Hematopoietic multipotent progenitor cell treated with erythropoietin and hydrocortisone succinate and interleukin-3 and kit ligand, for 15 days (in vitro differentiated cells): ENCODE results near the gene MYO1B.

Source experiments
- DNase-seq: peaks from one replicate; pipeline ENCODE4 v3.0.0-alpha.2; 2015; ENCODE audit warnings: low spot score

MYO1B gene

DNA sequence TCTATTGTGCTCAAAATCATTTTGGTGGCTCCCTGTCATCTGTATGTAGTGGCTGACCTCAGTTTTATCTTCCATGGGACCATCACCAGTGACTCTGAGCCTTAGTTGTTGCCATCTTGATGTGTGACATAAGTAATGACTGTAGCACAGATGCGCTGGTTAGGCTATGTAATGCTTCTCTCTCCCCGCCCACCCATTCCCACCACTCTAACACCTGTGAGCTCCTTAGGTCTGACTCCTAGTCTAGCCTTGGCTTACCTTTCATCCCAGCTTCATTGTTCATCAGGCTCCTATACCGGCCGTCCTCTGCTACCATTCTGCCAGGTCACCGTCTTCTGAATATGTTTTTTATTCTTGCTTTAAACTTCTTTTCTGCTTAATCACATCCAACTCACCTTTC, 17.2 kb downstream of the MYO1B start:
- no peak for DNase-seq

DNA sequence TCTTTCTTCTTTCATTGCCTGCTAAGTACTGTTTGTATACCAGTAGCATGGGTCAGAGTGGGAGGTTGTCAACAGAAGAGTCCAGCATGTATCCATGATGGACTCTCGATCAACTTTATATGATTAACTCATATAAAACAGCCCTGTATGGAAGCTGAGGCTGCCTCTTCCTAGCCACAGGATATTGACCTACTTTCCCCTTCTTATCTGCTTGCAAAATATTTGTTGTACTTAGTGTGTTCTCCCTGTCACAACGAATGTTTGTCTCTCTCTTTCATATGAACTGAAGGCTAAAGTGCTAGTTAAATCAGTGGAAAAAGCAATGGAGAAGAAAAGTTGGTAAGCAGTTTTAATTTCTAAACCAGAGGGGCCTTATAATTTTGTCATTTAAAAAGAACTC, 17.8 kb downstream of the MYO1B start:
- DNase-seq, result no peak

DNA sequence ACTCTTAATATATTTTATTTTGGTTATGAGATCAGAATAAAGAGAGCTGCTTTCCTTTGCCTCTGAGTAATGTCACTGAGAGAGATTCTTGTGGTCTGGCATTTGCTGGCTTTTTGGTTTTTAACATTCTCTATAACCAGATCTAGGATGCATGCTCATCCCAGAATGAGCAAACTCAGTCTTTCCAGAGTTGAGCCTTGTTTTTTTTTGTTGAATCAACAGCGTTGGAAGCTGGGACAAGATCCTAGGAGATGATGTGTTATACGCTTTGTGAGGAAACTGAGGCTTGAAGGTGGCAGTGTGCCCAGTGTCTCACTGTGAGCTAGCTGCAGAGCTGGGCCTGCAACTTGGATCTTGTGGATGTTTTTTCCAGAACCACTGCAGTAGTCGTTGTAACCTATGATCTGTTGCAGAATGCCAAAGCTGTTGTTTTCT, 19.5 kb downstream of the MYO1B start:
- DNase-seq, result no peak

DNA sequence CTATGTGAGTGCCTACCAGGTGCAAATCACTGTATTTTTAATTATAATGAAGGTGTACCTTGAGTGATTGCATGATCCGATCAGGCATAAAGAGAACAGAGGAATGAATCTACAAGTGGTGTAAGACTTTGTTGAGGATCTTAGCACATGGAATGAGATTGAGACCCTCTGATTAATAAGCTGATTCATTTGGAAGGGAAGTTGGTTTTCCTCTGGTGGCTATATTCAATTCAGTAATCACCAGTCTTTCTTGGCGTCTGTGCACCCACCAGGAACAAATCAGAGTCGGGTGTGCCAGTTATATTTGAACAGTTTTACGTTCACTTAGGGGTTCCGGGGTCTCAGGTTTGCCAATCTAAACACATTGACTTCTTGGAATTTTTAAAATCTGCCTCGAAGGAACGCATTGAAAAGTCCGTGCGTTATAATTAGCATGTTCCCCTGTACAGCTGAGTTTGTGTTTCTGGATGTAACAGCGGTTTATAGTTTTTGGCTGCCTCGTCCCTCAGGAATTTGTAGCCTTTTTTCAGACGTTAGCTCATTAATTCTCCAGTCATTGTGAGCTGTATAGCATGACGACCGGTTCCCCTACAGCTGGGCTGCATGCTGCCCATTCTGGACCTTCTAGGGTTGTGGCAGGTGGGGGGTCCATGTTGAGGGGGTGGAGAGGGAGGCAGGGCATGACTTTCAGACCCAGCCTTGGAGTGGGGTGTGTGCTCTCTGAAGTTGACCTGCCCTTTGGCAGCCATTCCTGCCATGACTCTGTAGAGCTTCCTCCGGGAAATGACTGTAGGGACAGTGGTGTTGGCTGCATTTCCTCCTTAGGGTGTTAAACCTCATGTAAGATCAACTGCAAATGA, 20.3 kb downstream of the MYO1B start:
- DNase-seq, result no peak

DNA sequence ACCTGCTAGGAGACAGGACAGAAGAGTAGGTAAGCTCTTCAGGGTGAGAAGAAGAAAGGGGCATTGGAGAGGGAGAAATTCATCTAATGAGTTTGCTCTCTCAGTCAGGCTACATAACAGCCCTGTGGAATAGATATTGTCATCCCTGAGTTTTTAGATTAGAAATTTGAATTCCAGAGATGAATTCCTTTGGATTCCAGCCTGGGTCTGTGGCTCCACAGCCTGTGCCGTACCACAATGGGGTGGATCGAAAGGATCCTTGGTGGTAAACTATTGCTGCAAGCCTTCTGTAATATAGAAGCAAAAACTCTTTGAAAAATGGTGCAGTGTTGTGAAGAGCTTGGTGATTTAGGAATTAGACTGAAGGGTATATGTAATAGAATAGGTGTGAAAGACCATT, 21.0 kb downstream of the MYO1B start:
- DNase-seq, result no peak

DNA sequence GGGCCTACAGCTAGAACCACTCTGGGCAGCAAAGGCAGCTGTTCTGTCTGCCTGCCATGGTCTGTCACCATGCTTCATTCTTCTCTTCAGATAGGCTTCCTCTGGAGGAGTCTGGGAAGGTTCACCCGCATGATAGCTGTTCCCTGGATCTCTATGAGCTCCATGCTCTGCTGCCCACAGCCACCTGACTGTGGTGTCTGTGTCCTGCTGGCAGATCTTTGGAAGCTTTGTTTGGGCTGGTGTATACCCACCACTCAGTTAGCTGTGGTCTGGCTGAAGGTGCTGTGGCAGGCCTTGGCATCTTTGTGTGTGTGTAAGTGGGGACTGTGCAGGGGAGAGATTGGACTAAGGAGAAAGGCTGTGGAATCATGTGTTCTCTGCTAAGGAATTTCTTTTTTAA, 23.4 kb downstream of the MYO1B start:
- DNase-seq, result no peak

DNA sequence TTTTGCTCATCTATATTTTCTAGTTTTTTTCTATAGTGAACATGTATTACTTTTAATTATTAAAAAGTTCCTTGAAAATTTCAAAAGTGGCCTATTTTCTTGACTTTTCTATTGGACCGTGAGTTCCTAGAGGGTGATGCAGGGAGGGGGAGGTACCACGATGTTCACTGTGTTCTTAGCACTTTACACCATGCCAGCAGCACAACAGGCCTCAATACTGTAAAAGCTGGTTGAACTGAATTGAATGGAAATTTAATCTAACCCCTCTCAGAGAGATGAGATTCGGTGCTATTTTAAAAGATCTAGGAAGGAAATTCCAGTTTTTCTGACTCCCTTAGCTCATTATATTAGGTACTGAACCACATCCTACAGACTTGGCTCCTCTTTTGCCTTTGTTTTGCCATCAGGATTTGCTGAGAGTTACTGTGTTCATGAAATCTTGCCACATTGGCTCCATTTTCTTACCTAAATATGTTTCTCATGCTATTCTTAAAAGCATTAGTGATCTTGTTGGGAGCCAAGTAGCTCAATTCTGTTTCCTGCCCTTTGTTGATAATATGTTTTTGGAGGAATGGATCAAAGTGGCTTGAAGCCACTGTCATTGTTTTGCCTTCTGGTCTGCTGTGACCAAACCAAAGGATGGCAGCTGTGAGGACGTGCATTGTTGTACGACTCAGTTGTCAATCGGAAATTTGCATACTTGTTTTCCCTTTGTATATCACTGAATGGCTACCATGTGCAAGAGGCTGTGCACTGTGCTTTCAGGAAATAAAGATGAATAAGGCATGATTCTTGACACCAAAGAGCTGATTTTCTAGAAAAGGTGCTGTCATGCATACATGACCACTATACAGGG, 25.3 kb downstream of the MYO1B start:
- DNase-seq, result no peak

DNA sequence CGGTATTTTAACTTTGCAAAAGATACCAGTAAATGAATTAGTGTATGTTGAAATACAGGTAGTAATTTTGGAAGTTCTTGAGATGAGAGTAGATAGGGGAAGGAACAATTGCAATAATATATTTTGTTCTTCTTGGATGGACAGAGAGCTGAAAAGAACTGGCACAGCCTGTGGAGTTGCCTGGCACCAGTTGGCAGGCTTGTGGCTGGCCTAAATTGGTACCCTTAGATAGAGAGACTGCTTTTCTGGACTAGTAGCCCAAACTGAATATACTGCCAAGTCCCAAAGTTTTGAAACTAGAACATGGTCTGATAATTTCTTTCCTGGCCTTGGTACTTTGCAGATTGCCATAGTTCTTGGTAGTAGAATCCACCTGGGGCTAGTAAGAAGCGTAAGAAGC, 26.9 kb downstream of the MYO1B start:
- no peak for DNase-seq

DNA sequence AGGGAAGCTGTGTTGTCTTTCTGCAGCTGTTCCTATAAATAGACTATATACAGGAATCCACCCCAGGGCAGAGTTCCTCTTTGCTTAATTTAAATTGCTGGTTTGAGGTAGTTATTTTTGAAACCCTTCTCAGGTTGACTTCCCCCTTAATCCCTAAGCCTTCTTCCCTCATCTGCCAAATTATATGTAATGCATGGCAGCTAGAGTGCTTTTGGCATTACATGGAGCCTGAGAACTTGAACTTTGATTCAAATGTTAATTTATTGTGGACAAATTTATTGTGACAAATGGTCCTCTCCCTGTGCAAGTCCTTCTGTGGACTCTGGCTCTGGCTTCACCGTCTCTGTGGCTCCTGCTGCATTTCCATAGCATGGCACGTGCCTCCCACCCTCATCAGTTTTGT, 29.2 kb downstream of the MYO1B start:
- no peak for DNase-seq

DNA sequence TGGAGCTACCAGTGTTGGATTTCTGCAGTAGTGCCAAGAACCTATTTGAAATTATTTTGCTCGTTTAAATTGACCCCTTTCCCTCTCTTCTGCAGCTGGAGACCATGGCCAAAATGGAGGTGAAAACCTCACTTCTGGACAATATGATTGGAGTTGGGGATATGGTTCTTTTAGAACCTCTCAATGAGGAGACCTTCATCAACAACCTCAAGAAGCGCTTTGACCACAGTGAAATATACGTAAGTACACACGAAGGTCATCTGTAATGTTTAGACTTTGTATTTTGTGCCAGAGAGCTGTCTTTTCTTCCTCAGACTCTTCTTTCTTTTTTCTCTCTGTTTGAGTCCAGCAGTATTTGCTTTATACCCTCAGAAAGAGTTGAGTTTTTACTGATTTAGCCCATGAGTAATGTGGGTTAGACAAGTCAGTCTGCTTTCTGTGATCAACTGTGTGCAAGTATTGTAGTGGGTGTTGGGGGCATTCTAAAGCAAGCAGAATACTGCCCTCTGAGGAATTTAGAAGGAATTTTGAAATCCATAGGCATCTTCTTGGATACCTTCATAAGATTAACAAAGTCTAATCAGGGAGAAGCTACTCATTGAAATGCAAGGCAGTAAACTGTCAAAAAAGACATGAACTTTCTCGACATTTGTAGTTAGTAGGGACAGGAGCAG, 31.7 kb downstream of the MYO1B start:
- no peak for DNase-seq

DNA sequence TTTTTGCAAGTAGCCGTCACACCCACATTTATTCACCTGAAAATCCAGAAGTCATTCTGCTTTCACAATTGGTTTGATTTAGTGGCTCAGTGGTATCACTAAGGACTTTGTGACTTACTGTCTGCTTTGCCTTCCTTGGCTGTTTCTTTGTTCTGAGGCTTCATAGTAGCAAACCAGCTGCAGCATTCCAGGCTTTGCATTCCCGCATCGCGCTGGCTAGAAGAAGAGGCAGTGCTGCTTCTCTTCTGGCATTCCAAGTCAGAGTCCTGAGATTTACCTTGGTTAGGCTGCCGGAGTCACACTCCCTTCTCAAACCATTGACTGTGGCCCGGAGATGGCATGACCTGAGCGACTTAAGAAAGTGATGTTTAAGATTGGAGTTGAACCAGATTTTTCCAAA, 35.1 kb downstream of the MYO1B start:
- DNase-seq, result no peak

DNA sequence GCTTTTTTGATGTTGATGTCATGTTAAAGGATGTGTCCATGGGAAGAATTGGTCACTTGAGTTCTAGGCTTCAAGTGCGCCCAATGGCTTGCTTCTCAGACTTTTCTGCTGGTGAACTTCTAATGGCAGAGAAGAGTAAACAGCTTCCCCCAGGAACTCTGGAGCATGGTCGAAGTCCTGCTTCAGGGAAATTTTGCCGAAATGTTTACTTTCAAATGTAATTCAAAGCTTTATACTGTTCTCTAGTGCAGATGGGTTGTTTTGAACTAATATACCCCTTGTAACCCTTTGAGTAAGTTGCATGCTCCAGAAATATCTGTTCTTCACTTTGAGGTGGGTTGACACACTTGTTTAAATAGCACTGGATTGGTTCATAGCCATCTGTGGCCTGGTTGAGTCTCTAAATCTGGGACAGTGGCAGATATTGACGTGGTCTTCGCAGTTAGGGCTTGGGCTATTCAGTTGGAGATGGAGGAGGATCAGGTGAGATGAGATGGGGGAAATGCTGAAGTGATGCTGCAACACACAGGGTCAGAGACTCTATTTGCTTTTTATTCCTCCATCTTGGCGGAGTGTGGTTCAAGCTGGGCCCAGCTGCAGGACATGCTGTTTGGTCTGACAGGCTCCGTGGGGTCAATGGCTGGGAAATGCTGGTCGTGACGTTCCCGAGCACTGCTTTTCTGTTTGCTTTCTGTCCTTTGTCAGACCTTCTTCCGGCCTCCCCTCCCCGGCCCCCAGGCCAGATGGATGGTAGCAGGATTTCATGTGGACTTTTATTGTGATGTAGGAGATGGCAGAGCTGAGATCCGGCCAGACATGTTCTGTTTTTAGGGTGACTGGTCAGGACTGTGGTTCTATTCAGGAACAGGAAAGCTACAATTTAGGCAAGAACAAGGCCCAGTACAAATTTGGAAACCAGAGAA, 35.9 kb downstream of the MYO1B start:
- DNase-seq, result no peak

DNA sequence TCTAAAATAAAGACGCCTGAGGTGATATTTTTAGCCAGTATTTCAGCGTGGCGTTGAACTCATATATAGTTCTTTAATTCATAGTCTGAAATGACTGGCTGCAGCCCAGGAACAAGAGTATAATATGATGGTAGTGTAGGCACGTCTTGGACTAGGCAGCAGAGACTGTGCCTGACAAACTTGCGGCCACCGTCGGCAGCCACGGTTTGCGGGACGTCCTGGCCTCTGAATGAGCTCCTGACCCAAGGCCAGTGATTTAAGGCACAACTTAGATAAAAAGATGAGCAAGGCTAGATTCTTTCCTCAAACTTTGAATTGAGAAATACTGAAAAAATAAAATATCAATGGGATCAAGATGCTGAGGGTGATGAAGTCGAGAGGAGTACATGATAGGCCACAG, 40.0 kb downstream of the MYO1B start:
- no peak for DNase-seq

DNA sequence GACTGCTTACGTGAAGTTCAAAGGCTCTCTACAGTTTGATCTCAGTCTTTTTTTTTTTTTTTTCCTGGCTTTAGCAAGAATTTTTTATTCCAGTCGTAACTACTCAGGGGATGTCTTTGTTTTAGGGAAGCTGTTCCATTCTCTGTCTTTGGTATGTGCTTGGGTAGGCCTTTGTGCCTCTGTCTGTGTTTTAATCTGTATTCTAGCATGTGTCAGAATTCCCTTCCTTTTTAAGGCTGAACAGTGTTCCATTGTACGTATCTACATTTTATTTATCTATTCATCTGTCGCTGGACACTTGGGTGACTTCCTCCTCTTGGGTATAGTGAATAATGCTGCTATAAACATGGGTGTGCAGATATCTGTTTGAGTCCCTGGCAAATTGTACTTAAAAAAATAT, 42.6 kb downstream of the MYO1B start:
- no peak for DNase-seq

DNA sequence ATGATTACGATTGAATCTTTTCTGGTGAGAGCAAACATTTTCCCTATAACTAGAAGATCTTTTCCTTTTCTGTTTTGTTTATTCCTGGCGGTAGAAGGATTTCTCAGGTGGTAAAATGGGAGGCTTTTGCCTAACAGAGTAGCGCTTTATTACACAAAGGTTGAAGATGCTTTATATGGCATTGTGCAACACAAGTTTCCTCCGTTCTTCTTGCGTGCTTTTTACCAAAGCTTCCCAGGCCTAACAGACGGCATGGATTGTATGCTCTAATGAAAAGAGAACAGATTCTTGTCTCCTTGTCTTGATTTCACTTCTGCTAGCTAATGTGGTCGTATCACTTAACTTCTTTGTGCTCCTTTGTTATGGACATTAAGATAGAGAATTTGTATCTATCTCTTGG, 43.8 kb downstream of the MYO1B start:
- DNase-seq, result no peak

DNA sequence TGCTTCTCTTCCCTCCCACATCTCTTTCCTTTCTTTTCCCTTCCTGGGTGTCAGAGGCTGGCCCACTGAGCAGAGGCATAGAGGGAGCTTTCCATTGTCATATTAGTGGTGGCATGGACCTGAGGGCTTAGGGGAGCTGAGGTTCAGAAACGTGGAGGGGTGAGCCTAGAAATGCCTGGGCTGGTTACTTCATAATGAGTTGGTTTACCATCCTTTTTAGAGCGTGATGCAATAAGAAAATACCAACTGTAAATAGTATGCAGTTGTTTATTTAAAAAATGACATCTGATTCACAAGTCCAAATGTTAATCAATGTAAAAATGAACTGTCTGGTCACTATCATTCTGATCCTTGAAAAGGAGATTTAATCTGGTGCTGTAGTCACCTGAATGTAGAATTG, 46.3 kb downstream of the MYO1B start:
- no peak for DNase-seq

DNA sequence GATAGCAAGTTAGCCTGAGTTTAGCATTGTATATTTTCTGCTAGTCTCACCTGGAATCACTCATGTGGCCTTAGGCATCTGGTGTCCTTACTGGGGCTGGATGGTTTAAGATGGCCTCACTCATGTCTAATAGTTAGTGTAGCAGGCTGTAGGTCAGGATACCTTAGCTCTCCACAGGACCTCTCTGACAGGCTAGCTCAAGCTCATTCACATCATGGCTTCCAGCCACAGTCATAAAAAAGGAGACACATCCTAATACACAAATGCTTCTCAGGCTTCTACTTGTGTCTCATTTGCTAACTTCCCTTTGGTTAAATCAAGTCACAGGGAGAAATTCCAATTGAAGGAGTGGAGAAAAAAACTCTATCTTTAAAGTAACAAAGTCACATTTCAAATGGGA, 47.7 kb downstream of the MYO1B start:
- DNase-seq, result no peak

DNA sequence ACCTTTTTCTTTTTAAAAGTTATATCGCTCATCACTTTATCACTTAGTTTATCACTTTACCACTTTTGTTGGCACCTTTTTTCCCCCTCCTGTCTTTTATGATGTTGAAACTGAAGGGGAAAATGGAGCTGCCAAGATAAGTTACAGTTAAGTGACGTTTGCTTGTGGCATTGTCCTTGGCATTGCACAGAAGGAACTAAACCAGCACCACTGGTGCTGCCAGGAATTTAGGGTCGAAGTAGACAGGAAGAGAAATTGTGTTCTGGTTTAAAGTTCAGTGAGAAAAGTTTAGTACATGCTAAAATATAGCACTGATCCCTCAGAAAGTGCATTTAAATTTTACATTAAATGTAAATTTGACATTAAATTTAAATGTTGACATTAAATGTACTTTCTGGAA, 49.9 kb downstream of the MYO1B start:
- no peak for DNase-seq

DNA sequence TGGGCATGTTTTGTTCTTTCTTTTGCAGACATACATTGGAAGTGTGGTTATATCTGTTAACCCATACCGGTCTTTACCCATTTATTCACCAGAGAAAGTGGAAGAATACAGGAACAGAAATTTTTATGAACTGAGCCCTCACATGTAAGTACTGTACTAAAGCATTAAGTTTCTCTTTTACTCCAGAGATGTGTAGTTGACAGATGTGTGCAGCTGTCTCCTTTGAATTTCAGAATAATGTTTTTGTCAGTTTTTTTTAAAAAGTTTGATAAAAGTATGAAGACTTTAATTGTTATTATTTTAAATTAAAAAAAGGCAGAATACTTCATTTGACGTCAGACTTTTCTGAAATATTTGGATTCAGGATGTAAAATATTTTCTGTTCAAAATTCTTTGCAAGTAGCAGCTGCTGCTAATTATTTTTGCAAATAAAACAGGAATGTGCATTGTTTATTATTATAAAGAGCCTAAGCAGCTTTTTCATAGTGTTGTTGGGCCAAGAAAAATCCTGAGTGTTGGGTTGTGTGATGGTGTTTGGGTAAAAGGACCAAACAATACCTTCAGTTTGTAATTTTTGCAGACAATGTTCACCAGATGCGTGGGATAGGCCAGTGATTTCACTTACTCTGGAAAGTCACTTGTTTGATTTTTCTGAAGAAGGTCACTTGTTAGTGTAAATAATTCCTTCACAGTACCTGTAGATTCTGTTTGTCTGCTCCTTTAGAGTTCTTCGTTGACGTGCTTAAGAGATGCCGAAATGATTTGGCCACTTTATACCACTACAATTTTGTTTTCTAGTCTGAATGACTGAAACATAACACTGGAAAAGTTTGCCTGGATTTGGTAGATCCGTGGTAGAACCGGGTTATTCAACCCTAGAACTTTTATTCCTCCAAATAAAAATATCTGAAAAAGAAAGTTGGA, 51.1 kb downstream of the MYO1B start:
- DNase-seq, result no peak

DNA sequence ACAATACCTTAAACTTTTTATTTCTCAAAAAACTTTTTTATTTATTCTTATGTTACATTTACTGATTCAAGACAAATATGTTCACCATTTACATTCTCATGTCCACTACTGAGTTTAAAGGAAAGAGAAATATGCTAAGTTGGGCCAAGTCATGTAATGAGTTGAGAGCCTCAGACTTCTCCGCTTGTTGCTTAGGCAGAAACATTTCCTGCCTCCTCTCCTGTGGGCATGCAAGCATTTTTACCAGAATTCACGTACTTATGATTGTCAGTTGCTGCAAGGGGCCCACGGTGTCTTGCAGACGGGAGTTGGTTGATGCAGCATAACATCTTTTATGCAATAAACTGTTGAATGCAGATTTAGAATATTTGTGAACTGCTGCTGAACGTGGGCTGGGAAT, 51.8 kb downstream of the MYO1B start:
- DNase-seq, result no peak

DNA sequence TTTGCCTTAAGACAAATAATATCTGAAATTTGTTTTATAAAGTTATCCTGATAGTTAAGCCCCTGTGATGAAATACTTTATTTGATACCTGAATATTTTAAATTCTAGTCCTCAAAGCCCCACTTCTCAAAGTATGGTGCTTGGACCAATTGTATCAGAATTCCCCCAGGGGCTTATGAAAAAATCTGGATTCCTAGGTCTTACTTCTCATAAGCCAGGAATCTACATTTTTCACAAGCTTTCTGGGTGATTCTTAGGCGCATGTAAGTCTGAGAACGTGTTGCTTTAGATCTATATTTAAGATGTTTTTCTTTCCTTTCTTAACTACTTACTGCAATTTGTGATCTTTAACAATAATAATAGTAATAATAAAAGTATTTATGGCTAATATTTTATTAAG, 53.1 kb downstream of the MYO1B start:
- no peak for DNase-seq
